Smooth muscle cell (in vitro differentiated cells): Measurements from ENCODE around the gene WSCD1. TPM values are rescaled to one million over a fixed set of nuclear protein-coding genes. Genes with fewer than 3 reads are reported as not detected.

Experiments used
- DNase-seq: peaks from one replicate; lab custom pipeline; 2025; ENCODE audit not compliant: unreplicated experiment; lab: John Stamatoyannopoulos, UW
- H2AFZ ChIP-seq: fragments of 200-600 bp; sonication (generic); 2 replicates; pipeline ENCODE4 v1.6.0; 2016; ENCODE audit warnings: antibody characterized with exemption, low read depth, mild to moderate bottlenecking
- H3F3A ChIP-seq: fragments of 200-600 bp; sonication (generic); 2 replicates; pipeline ENCODE4 v1.6.0; 2017; ENCODE audit warnings: antibody characterized with exemption, low read depth
- H3K27ac ChIP-seq: fragments of 200-600 bp; sonication (generic); 2 replicates; pipeline ENCODE4 v1.5.1; 2016; ENCODE audit warnings: low read depth, mild to moderate bottlenecking
- H3K27me3 ChIP-seq: fragments of 200-600 bp; sonication (generic); 2 replicates; pipeline ENCODE4 v1.6.1; 2016; ENCODE audit warnings: low read depth, mild to moderate bottlenecking
- H3K36me3 ChIP-seq: fragments of 200-600 bp; sonication (generic); 2 replicates; pipeline ENCODE4 v1.5.1; 2016; ENCODE audit warnings: low read depth
- H3K4me1 ChIP-seq: fragments of 200-600 bp; sonication (generic); 2 replicates; pipeline ENCODE4 v1.5.1; 2016; ENCODE audit warnings: low read depth
- H3K4me2 ChIP-seq: fragments of 200-600 bp; sonication (generic); 2 replicates; pipeline ENCODE4 v1.6.0; 2016; ENCODE audit warnings: mild to moderate bottlenecking
- H3K4me3 ChIP-seq: fragments of 200-600 bp; sonication (generic); 2 replicates; pipeline ENCODE4 v1.5.1; 2016; ENCODE audit warnings: mild to moderate bottlenecking
- H3K79me2 ChIP-seq: fragments of 200-600 bp; sonication (generic); 2 replicates; pipeline ENCODE4 v1.6.0; 2016; ENCODE audit warnings: low read depth, mild to moderate bottlenecking
- H3K9ac ChIP-seq: fragments of 200-600 bp; sonication (generic); 2 replicates; pipeline ENCODE4 v1.6.0; 2016; ENCODE audit warnings: low read depth
- H3K9me3 ChIP-seq: fragments of 200-600 bp; sonication (generic); replicated peaks from 2 replicates; pipeline ENCODE4 v1.5.1; 2016; ENCODE audit warnings: low read depth
- H4K20me1 ChIP-seq: fragments of 200-600 bp; sonication (generic); 2 replicates; pipeline ENCODE4 v1.6.0; 2016; ENCODE audit warnings: low read depth
- WGBS: methylation state at CpG from one replicate; pipeline ENCODE4 v1.1.7; 2016; ENCODE audit warnings: low lambda C conversion rate; 5-methylcytosine and 5-hydroxymethylcytosine counted together
- polyA plus RNA-seq: library from polyadenylated mRNA; unstranded; fragments of >200 nt; fragmentation: Nextera tagmentation; extraction: Ambion mirVana; gene quantifications from 2 replicates; pipeline ENCODE4 v1.2.1, GENCODE V29; 2016
- total RNA-seq: library from RNA; depleted of rRNA; stranded (reverse); fragments of >200 nt; gene quantifications from 2 replicates; pipeline ENCODE4 v1.2.3, GENCODE V29; 2014
- TF ChIP-seq, protein P1 (sequence below): fragments of 200-600 bp; sonication (generic); IDR thresholded peaks from 2 replicates; pipeline ENCODE4 v1.5.1; 2017; ENCODE audit warnings: borderline replicate concordance, mild to moderate bottlenecking, antibody characterized with exemption; ENCODE audit not compliant: insufficient read depth, poor library complexity, severe bottlenecking

The WSCD1 gene
- total and polyA plus RNA-seq, 2 experiments from 2014 or later = 0.18 TPM

DNA sequence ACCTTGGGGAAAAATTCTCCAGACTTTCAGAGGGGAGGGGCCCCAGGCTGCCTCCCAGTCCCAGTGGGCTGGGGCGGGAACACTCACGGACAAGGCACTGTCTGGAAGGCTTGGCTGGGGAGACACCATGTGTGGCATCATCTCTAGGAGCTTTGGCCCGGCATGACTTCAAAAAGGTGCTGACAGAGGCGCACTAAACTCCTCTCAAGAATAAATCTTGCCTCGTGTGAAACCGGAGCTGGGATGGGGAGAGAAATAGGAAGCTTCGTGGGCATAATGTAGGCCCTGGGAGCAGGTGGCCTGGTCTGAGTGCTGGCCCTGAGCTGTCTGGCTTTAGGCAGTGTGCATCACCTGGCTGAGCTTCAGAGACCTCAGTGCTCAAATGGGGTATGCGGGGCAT, 5.7 kb downstream of the WSCD1 start:
- no peak overlapping the region for H3K4me3 ChIP-seq
- no peak overlapping the region for H3K27ac ChIP-seq
- TF ChIP-seq, protein P1, sequence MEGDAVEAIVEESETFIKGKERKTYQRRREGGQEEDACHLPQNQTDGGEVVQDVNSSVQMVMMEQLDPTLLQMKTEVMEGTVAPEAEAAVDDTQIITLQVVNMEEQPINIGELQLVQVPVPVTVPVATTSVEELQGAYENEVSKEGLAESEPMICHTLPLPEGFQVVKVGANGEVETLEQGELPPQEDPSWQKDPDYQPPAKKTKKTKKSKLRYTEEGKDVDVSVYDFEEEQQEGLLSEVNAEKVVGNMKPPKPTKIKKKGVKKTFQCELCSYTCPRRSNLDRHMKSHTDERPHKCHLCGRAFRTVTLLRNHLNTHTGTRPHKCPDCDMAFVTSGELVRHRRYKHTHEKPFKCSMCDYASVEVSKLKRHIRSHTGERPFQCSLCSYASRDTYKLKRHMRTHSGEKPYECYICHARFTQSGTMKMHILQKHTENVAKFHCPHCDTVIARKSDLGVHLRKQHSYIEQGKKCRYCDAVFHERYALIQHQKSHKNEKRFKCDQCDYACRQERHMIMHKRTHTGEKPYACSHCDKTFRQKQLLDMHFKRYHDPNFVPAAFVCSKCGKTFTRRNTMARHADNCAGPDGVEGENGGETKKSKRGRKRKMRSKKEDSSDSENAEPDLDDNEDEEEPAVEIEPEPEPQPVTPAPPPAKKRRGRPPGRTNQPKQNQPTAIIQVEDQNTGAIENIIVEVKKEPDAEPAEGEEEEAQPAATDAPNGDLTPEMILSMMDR = no peak
- no peaks in the 10 kb centered on the region for H3K36me3 ChIP-seq
- no peaks in the 10 kb centered on the region for H3F3A ChIP-seq
- DNase-seq = no peak
- no peaks in the 10 kb centered on the region for H4K20me1 ChIP-seq
- peaks cover 48% of the 10 kb centered on the region for H3K27me3 ChIP-seq
- no peak overlapping the region for H3K4me2 ChIP-seq
- H2AFZ ChIP-seq = no peak overlapping the region
- H3K79me2 ChIP-seq = no peaks in the 10 kb centered on the region
- 86% methylated on average over 8 of the region's 8 CpGs for whole genome bisulfite sequencing
- H3K9me3 ChIP-seq = no peaks in the 10 kb centered on the region
- H3K4me1 ChIP-seq = peaks cover 23% of the 10 kb centered on the region
- no peak overlapping the region for H3K9ac ChIP-seq

DNA sequence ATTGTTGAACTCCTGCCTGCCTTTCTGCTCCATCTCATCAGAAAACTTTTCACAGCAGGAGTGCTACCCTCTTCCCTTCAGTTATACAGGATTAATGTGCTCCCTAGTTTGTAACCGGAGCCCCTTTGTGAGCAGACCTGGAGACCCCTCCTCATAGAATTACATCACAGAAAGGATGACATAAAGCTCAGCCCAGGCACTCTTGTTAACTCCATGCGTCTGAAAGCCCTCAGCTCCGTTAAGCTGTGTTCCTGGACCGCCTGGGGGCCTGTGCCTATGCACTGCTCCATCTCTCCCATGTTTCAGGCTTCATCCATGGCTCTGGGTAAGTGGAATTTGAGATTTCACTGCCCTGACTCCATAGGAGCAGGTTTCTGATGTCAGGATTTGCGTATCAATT, 7.6 kb downstream of the WSCD1 start:
- H3K27me3 ChIP-seq = peaks cover 29% of the 10 kb centered on the region
- no peak overlapping the region for H3K27ac ChIP-seq
- H3K79me2 ChIP-seq = no peaks in the 10 kb centered on the region
- peaks cover 23% of the 10 kb centered on the region for H3K4me1 ChIP-seq
- no peak overlapping the region for H3K4me2 ChIP-seq
- H3F3A ChIP-seq = no peaks in the 10 kb centered on the region
- H3K9ac ChIP-seq = no peak overlapping the region
- no peak for DNase-seq
- H3K9me3 ChIP-seq = no peaks in the 10 kb centered on the region
- H4K20me1 ChIP-seq = no peaks in the 10 kb centered on the region
- TF ChIP-seq, protein P1 = no peak
- H3K4me3 ChIP-seq = no peak overlapping the region
- 81% methylated on average over 5 of the region's 5 CpGs for WGBS
- no peak overlapping the region for H2AFZ ChIP-seq
- no peaks in the 10 kb centered on the region for H3K36me3 ChIP-seq

- no peaks in the 10 kb centered on the region for H3K9me3 ChIP-seq
- H3K4me2 ChIP-seq = no peak overlapping the region
- no peak overlapping the region for H2AFZ ChIP-seq
- peaks cover 22% of the 10 kb centered on the region for H3K27me3 ChIP-seq
- no peak for DNase-seq
- whole genome bisulfite sequencing = 86% methylated on average over 9 of the region's 9 CpGs
- H3F3A ChIP-seq = no peaks in the 10 kb centered on the region
- H3K4me1 ChIP-seq = peaks cover 23% of the 10 kb centered on the region
- no peak overlapping the region for H3K27ac ChIP-seq
- H4K20me1 ChIP-seq = no peaks in the 10 kb centered on the region
- no peaks in the 10 kb centered on the region for H3K79me2 ChIP-seq
- no peaks in the 10 kb centered on the region for H3K36me3 ChIP-seq
- no peak overlapping the region for H3K4me3 ChIP-seq
- H3K9ac ChIP-seq = no peak overlapping the region
- TF ChIP-seq, protein P1 = no peak
Measured at GRCh38 chr17:6078458-6078871, 8.3 kb downstream of the WSCD1 start.

GRCh38 chr17:6079155-6079888, 9.1 kb downstream of the WSCD1 start:
- Histone ChIP-seq H3K9ac (no peak overlapping the region), H4K20me1 (no peaks in the 10 kb centered on the region), H3K9me3 (no peaks in the 10 kb centered on the region), H2AFZ (no peak overlapping the region), H3K36me3 (no peaks in the 10 kb centered on the region), H3K4me1 (peaks cover 27% of the 10 kb centered on the region), H3K27ac (no peak overlapping the region), H3K4me3 (no peak overlapping the region), H3K79me2 (no peaks in the 10 kb centered on the region), H3K4me2 (no peak overlapping the region), H3K27me3 (peaks cover 13% of the 10 kb centered on the region), H3F3A (no peaks in the 10 kb centered on the region)
- DNase-seq = no peak
- TF ChIP-seq, protein P1 = no peak
- 82% methylated on average over 13 of the region's 13 CpGs for WGBS
